HEK293 (cell line): Measurements from ENCODE around the gene ZNF648.

Experiments
- CTCF ChIA-PET: fragments of 350-600 bp; formaldehyde crosslinking; extraction: SDS; loops from one replicate; lab custom pipeline; 2021; ENCODE audit warnings: antibody characterized with exemption; lab: Yijun Ruan, JAX
- POLR2A ChIA-PET: fragments of 300-600 bp; formaldehyde crosslinking; extraction: SDS; loops from one replicate; lab custom pipeline; 2020; ENCODE audit warnings: antibody characterized with exemption, inconsistent platforms; lab: Yijun Ruan, JAX
- H3K27ac ChIP-seq: fragments of 200-500 bp; sonication (Bioruptor generic); 2 replicates; pipeline ENCODE4 v1.5.1; 2014; ENCODE audit warnings: low read depth, low read length, control low read depth, inconsistent platforms; ENCODE audit errors: extremely low read depth
- H3K36me3 ChIP-seq, 2 experiments: fragments of 200-500 bp in 1 of 2; sonication (Bioruptor generic) in 1 of 2; 1 replicate in 1 of 2; 2 replicates in 1 of 2; pipeline ENCODE4 v1.5.1; 2014 to 2017; ENCODE audit warnings: inconsistent platforms in 2 of 2, low read length in 2 of 2; ENCODE audit not compliant: control insufficient read depth in 2 of 2, insufficient read depth in 1 of 2
- H3K4me1 ChIP-seq: fragments of 200-500 bp; sonication (Bioruptor generic); 2 replicates; pipeline ENCODE4 v1.5.1; 2014; ENCODE audit warnings: mild to moderate bottlenecking, low read length, inconsistent platforms; ENCODE audit not compliant: control insufficient read depth, insufficient read depth
- H3K4me3 ChIP-seq: 2 replicates; pipeline ENCODE4 v1.5.1; 2011; ENCODE audit warnings: low read depth, mild to moderate bottlenecking, control low read depth, low read length, moderate library complexity
- H3K9me3 ChIP-seq: fragments of 200-500 bp; sonication (Bioruptor generic); 2 replicates; pipeline ENCODE4 v1.5.1; 2014; ENCODE audit warnings: low read depth, low read length, inconsistent platforms; ENCODE audit not compliant: control insufficient read depth, insufficient read depth
- CTCF ChIP-seq: fragments of 450-650 bp; formaldehyde crosslinking; IDR thresholded peaks from 2 replicates; pipeline ENCODE4 v1.5.1; 2016; ENCODE audit warnings: missing biosample characterization, missing genetic modification characterization
- FEZF1 ChIP-seq: fragments of 450-650 bp; formaldehyde crosslinking; IDR thresholded peaks from 2 replicates; pipeline ENCODE4 v1.5.1; 2016; ENCODE audit warnings: missing biosample characterization, missing genetic modification characterization
- GLI4 ChIP-seq: fragments of 450-650 bp; formaldehyde crosslinking; IDR thresholded peaks from 2 replicates; pipeline ENCODE4 v1.5.1; 2016; ENCODE audit warnings: missing biosample characterization, missing genetic modification characterization
- KLF16 ChIP-seq: fragments of 450-650 bp; formaldehyde crosslinking; IDR thresholded peaks from 2 replicates; pipeline ENCODE4 v1.5.1; 2017; ENCODE audit warnings: missing biosample characterization, missing genetic modification characterization
- KLF9 ChIP-seq: fragments of 450-650 bp; formaldehyde crosslinking; IDR thresholded peaks from 2 replicates; pipeline ENCODE4 v1.5.1; 2016; ENCODE audit warnings: missing biosample characterization, missing genetic modification characterization, low read depth
- MEIS1 ChIP-seq: sonication (generic); formaldehyde crosslinking; IDR thresholded peaks from 2 replicates; pipeline ENCODE4 v1.8.1; 2022; ENCODE audit warnings: missing genetic modification reagents, mild to moderate bottlenecking, borderline replicate concordance
- PRDM4 ChIP-seq: fragments of 450-650 bp; formaldehyde crosslinking; IDR thresholded peaks from 2 replicates; pipeline ENCODE4 v1.5.1; 2017; ENCODE audit warnings: missing biosample characterization, missing genetic modification characterization
- SALL2 ChIP-seq: fragments of 450-650 bp; formaldehyde crosslinking; IDR thresholded peaks from 2 replicates; pipeline ENCODE4 v1.5.0; 2017; ENCODE audit warnings: missing biosample characterization, mild to moderate bottlenecking, missing genetic modification characterization, borderline replicate concordance
- SCRT1 ChIP-seq: fragments of 450-650 bp; formaldehyde crosslinking; IDR thresholded peaks from 2 replicates; pipeline ENCODE4 v1.5.1; 2016; ENCODE audit warnings: missing biosample characterization, missing genetic modification characterization, borderline replicate concordance
- WT1 ChIP-seq: fragments of 450-650 bp; formaldehyde crosslinking; IDR thresholded peaks from 2 replicates; pipeline ENCODE4 v1.5.1; 2016; ENCODE audit warnings: missing biosample characterization, missing genetic modification characterization
- ZBTB7A ChIP-seq: fragments of 450-650 bp; formaldehyde crosslinking; IDR thresholded peaks from 2 replicates; pipeline ENCODE4 v1.5.1; 2016; ENCODE audit warnings: low read depth, missing biosample characterization, missing genetic modification characterization
- ZFP3 ChIP-seq: fragments of 450-650 bp; formaldehyde crosslinking; IDR thresholded peaks from 2 replicates; pipeline ENCODE4 v1.5.1; 2016; ENCODE audit warnings: low read depth, missing biosample characterization, missing genetic modification characterization
- ZFP37 ChIP-seq: fragments of 450-650 bp; formaldehyde crosslinking; IDR thresholded peaks from 2 replicates; pipeline ENCODE4 v1.5.1; 2016; ENCODE audit warnings: missing biosample characterization, missing genetic modification characterization
- ZNF121 ChIP-seq: fragments of 450-650 bp; formaldehyde crosslinking; IDR thresholded peaks from 2 replicates; pipeline ENCODE4 v1.5.1; 2016; ENCODE audit warnings: missing biosample characterization, missing genetic modification characterization
- ZNF146 ChIP-seq: fragments of 450-650 bp; formaldehyde crosslinking; IDR thresholded peaks from 2 replicates; pipeline ENCODE4 v1.5.1; 2016; ENCODE audit warnings: missing biosample characterization, missing genetic modification characterization
- ZNF2 ChIP-seq: fragments of 450-650 bp; formaldehyde crosslinking; IDR thresholded peaks from 2 replicates; pipeline ENCODE4 v1.5.1; 2016; ENCODE audit warnings: missing biosample characterization, missing genetic modification characterization
- ZNF23 ChIP-seq: fragments of 450-650 bp; formaldehyde crosslinking; IDR thresholded peaks from 2 replicates; pipeline ENCODE4 v1.5.1; 2016; ENCODE audit warnings: missing biosample characterization, missing genetic modification characterization, borderline replicate concordance
- ZNF248 ChIP-seq: fragments of 450-650 bp; formaldehyde crosslinking; IDR thresholded peaks from 2 replicates; pipeline ENCODE4 v1.5.1; 2017; ENCODE audit warnings: missing biosample characterization, missing genetic modification characterization
- ZNF266 ChIP-seq: fragments of 450-650 bp; formaldehyde crosslinking; IDR thresholded peaks from 2 replicates; pipeline ENCODE4 v1.5.1; 2016; ENCODE audit warnings: missing biosample characterization, missing genetic modification characterization, low read depth
- ZNF274 ChIP-seq, 2 experiments: fragments of 200-500 bp in 1 of 2; fragments of 450-650 bp in 1 of 2; sonication (Bioruptor generic) in 1 of 2; formaldehyde crosslinking in 1 of 2; IDR thresholded peaks; 2 replicates each; pipeline versions ENCODE4 v1.5.1 to v1.6.1; 2014 to 2016; ENCODE audit warnings: borderline replicate concordance in 1 of 2, inconsistent platforms in 1 of 2, low read length in 1 of 2, missing biosample characterization in 1 of 2, missing genetic modification characterization in 1 of 2
- ZNF350 ChIP-seq: fragments of 450-650 bp; formaldehyde crosslinking; IDR thresholded peaks from 2 replicates; pipeline ENCODE4 v1.5.0; 2017; ENCODE audit warnings: missing biosample characterization, mild to moderate bottlenecking, missing genetic modification characterization
- ZNF404 ChIP-seq: fragments of 450-650 bp; formaldehyde crosslinking; IDR thresholded peaks from 2 replicates; pipeline ENCODE4 v1.5.1; 2017; ENCODE audit warnings: missing biosample characterization, missing genetic modification characterization
- ZNF423 ChIP-seq: fragments of 450-650 bp; formaldehyde crosslinking; IDR thresholded peaks from 2 replicates; pipeline ENCODE4 v1.5.1; 2016; ENCODE audit warnings: missing biosample characterization, missing genetic modification characterization
- ZNF473 ChIP-seq: fragments of 450-650 bp; formaldehyde crosslinking; IDR thresholded peaks from 2 replicates; pipeline ENCODE4 v1.5.1; 2017; ENCODE audit warnings: missing biosample characterization, missing genetic modification characterization
- ZNF530 ChIP-seq: fragments of 450-650 bp; formaldehyde crosslinking; IDR thresholded peaks from 2 replicates; pipeline ENCODE4 v1.5.1; 2016; ENCODE audit warnings: low read depth, missing biosample characterization, missing genetic modification characterization
- ZNF555 ChIP-seq: fragments of 450-650 bp; formaldehyde crosslinking; conservative IDR thresholded peaks from 2 replicates; pipeline ENCODE4 v1.5.1; 2017; ENCODE audit warnings: missing biosample characterization, mild to moderate bottlenecking, missing genetic modification characterization, inconsistent platforms
- ZNF560 ChIP-seq: fragments of 450-650 bp; formaldehyde crosslinking; IDR thresholded peaks from 2 replicates; pipeline ENCODE4 v1.5.1; 2017; ENCODE audit warnings: missing biosample characterization, missing genetic modification characterization, borderline replicate concordance
- ZNF670 ChIP-seq: fragments of 450-650 bp; formaldehyde crosslinking; IDR thresholded peaks from 2 replicates; pipeline ENCODE4 v1.5.1; 2016; ENCODE audit warnings: missing biosample characterization, missing genetic modification characterization, low read depth
- ZNF707 ChIP-seq: fragments of 450-650 bp; formaldehyde crosslinking; IDR thresholded peaks from 2 replicates; pipeline ENCODE4 v1.5.1; 2016; ENCODE audit warnings: missing biosample characterization, missing genetic modification characterization

ZNF648 gene

GRCh38 chr1:182069028-182069466 is 7.5 kb upstream of the ZNF648 start (continued):
- TF ChIP-seq CTCF: peak; percentile 38; the same call in 1 of the 2 replicates
- no peak for TF ChIP-seq ZNF266 (tag by site-specific recombination)

GRCh38 chr1:182066934-182067333 is 5.4 kb upstream of the ZNF648 start:
- no peaks in the 10 kb centered on the region for H3K9me3 ChIP-seq
- ChIA-PET POLR2A (no interaction called here), CTCF (interaction anchor here (0.9 to 1.5 kb wide), 2 partner anchors 9 to 12 kb away, joined by 3 to 4 read pairs; no protein-coding TSS in a partner anchor)
- no peaks in the 10 kb centered on the region for H3K4me1 ChIP-seq
- no peak for TF ChIP-seq MEIS1
- no peak for TF ChIP-seq ZNF423 (tag by site-specific recombination)
- no peak for TF ChIP-seq ZNF248 (tag by site-specific recombination)
- TF ChIP-seq ZNF274 (IDR thresholded peaks at IDR 0.05; ENCODE audit: low read length): no peak
- TF ChIP-seq ZNF274 (tag by site-specific recombination; IDR thresholded peaks at IDR 0.05; ENCODE audit: borderline replicate concordance): no peak
- no peak for TF ChIP-seq ZNF146
- no peak for TF ChIP-seq FEZF1 (tag by site-specific recombination)
- TF ChIP-seq ZNF555 (tag by site-specific recombination): no peak
- TF ChIP-seq ZFP37 (tag by site-specific recombination): no peak
- no peak for TF ChIP-seq ZNF473
- no peak for TF ChIP-seq ZNF404 (tag by site-specific recombination)
- no peak for TF ChIP-seq ZNF560 (tag by site-specific recombination)
- TF ChIP-seq SCRT1 (tag by site-specific recombination): no peak
- TF ChIP-seq ZNF707 (tag by site-specific recombination): no peak
- no peak for TF ChIP-seq ZNF121 (tag by site-specific recombination)
- TF ChIP-seq, all 188 proteins: peak for 0
- Histone ChIP-seq H3K27ac (no peak overlapping the region), H3K36me3 (no peaks in the 10 kb centered on the region), H3K4me3 (no peak overlapping the region)

- Histone ChIP-seq H3K36me3 (no peaks in the 10 kb centered on the region), H3K4me1 (no peaks in the 10 kb centered on the region), H3K9me3 (no peaks in the 10 kb centered on the region), H3K27ac (no peak overlapping the region), H3K4me3 (no peak overlapping the region)
- POLR2A ChIA-PET: no interaction called here
- CTCF ChIA-PET: interaction anchor here (0.6 to 1.5 kb wide), 4 partner anchors 10 to 129 kb away, joined by 3 to 6 read pairs (median 4); no protein-coding TSS in a partner anchor
- TF ChIP-seq ZNF670 (no peak), ZBTB7A (tag by site-specific recombination) (no peak), ZFP3 (no peak), FEZF1 (tag by site-specific recombination) (no peak), PRDM4 (tag by site-specific recombination) (no peak), ZNF2 (tag by site-specific recombination) (no peak), KLF9 (tag by site-specific recombination) (no peak), GLI4 (tag by site-specific recombination) (no peak), ZNF350 (no peak), SALL2 (tag by site-specific recombination) (no peak), KLF16 (tag by site-specific recombination) (no peak), ZNF530 (tag by site-specific recombination) (no peak), ZNF23 (tag by site-specific recombination) (no peak), WT1 (tag by site-specific recombination) (no peak)
Observed at GRCh38 chr1:182065126-182065845, 3.8 kb upstream of the ZNF648 start.
